Measurements from ENCODE around the gene TMEM37. TPM values are rescaled to one million over a fixed set of nuclear protein-coding genes. Genes with fewer than 3 reads are reported as not detected.
A peak's percentile ranks its signal among the peaks of the same experiment; 100 is the strongest.

The TMEM37 gene
- total and polyA plus RNA-seq, 2 of the 13 experiments (the other 11 are each of a cell fraction or from before 2014, with no cell fraction given): 37.7 to 115 TPM

DNA sequence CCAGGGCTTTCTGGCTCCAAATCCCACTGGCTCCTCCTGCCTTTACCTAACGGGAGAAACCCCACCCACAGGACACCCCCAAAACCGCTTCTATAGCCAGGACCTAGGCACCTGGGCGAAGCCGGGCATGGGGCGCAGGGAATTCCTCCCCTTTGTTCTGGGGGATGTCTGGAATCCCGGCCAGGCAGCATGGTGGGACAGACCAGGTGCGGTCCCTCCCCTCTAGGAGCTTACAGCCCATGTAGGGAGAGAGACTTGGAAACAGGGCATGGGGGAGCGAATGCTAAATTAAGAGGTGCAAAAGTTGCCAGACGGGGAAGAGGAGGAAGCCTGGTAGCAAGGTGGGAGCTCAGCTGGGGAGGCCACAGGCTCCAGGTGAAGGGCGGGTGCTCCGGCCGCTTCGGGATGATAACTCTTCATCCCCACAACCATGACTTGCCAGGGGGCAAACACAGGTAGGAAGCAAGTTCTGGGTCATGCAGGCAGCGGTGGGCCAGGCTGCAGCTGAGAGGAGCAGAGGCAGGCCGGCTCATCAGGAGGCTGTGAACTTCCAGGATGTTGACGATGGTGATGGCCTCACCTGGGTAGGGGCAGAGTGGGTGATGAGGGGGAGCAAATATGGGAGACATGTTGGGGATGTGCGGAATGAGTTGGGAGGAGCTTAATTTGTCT is 1.3 kb downstream of the TMEM37 start (continued):
- TF ChIP-seq, protein P1, sequence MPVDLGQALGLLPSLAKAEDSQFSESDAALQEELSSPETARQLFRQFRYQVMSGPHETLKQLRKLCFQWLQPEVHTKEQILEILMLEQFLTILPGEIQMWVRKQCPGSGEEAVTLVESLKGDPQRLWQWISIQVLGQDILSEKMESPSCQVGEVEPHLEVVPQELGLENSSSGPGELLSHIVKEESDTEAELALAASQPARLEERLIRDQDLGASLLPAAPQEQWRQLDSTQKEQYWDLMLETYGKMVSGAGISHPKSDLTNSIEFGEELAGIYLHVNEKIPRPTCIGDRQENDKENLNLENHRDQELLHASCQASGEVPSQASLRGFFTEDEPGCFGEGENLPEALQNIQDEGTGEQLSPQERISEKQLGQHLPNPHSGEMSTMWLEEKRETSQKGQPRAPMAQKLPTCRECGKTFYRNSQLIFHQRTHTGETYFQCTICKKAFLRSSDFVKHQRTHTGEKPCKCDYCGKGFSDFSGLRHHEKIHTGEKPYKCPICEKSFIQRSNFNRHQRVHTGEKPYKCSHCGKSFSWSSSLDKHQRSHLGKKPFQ (CRISPR knock-in tag; IDR thresholded peaks at IDR 0.05; ENCODE audit: insufficient replicate concordance): no peak
- TF ChIP-seq SALL1 (CRISPR knock-in tag; IDR thresholded peaks at IDR 0.05): peak; percentile 32; the same call in 1 of the 2 replicates
- TF ChIP-seq GATAD2A (CRISPR knock-in tag; IDR thresholded peaks at IDR 0.05): no peak
- no peak for TF ChIP-seq GZF1 (CRISPR knock-in tag; IDR thresholded peaks at IDR 0.05)
- TF ChIP-seq, protein P2, sequence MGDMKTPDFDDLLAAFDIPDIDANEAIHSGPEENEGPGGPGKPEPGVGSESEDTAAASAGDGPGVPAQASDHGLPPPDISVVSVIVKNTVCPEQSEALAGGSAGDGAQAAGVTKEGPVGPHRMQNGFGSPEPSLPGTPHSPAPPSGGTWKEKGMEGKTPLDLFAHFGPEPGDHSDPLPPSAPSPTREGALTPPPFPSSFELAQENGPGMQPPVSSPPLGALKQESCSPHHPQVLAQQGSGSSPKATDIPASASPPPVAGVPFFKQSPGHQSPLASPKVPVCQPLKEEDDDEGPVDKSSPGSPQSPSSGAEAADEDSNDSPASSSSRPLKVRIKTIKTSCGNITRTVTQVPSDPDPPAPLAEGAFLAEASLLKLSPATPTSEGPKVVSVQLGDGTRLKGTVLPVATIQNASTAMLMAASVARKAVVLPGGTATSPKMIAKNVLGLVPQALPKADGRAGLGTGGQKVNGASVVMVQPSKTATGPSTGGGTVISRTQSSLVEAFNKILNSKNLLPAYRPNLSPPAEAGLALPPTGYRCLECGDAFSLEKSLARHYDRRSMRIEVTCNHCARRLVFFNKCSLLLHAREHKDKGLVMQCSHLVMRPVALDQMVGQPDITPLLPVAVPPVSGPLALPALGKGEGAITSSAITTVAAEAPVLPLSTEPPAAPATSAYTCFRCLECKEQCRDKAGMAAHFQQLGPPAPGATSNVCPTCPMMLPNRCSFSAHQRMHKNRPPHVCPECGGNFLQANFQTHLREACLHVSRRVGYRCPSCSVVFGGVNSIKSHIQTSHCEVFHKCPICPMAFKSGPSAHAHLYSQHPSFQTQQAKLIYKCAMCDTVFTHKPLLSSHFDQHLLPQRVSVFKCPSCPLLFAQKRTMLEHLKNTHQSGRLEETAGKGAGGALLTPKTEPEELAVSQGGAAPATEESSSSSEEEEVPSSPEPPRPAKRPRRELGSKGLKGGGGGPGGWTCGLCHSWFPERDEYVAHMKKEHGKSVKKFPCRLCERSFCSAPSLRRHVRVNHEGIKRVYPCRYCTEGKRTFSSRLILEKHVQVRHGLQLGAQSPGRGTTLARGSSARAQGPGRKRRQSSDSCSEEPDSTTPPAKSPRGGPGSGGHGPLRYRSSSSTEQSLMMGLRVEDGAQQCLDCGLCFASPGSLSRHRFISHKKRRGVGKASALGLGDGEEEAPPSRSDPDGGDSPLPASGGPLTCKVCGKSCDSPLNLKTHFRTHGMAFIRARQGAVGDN (CRISPR knock-in tag; IDR thresholded peaks at IDR 0.05): peak; percentile 75
- TF ChIP-seq ZNF678 (CRISPR knock-in tag; IDR thresholded peaks at IDR 0.05): no peak
- TF ChIP-seq ZNF337 (CRISPR knock-in tag; IDR thresholded peaks at IDR 0.05; ENCODE audit: borderline replicate concordance, low read depth): no peak
- TF ChIP-seq RARA (CRISPR knock-in tag; IDR thresholded peaks at IDR 0.05): no peak
- TF ChIP-seq ASH2L (IDR thresholded peaks at IDR 0.05; ENCODE audit: insufficient read length, low read depth, low read length): no peak
- no peak for TF ChIP-seq RORA (CRISPR knock-in tag; IDR thresholded peaks at IDR 0.05)
- 0 out of 2 replicates have a peak, but pooled peaks have one; percentile 21 for TF ChIP-seq GPN1 (CRISPR knock-in tag; IDR thresholded peaks at IDR 0.05; ENCODE audit: borderline replicate concordance)
- TF ChIP-seq HOXA7 (CRISPR knock-in tag; IDR thresholded peaks at IDR 0.05): no peak
- TF ChIP-seq TMF1 (CRISPR knock-in tag; IDR thresholded peaks at IDR 0.05; ENCODE audit: low read depth): no peak
- TF ChIP-seq, protein P3, sequence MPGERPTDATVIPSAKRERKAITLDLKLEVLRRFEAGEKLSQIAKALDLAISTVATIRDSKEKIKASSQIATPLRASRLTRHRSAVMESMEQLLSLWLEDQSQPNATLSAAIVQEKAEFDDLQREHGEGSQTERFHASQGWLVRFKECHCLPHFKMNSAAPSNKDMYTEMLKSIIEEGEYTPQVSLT (CRISPR knock-in tag; IDR thresholded peaks at IDR 0.05; ENCODE audit: borderline replicate concordance, low read depth): no peak
- no peak for TF ChIP-seq ZNF567 (CRISPR knock-in tag; IDR thresholded peaks at IDR 0.05; ENCODE audit: borderline replicate concordance)
- TF ChIP-seq ZNF256 (CRISPR knock-in tag; conservative IDR thresholded peaks at IDR 0.05): no peak
- TF ChIP-seq SAP130 (CRISPR knock-in tag; IDR thresholded peaks at IDR 0.05; ENCODE audit: low read depth): peak; percentile 15; the same call in 1 of the 2 replicates
- TF ChIP-seq BHLHE40 (IDR thresholded peaks at IDR 0.05; ENCODE audit: low read length): no peak
- no peak for TF ChIP-seq TGIF2 (CRISPR knock-in tag; IDR thresholded peaks at IDR 0.05)
- TF ChIP-seq FOXP1 (IDR thresholded peaks at IDR 0.05): no peak
- no peak for TF ChIP-seq FOXP1 (CRISPR knock-in tag; IDR thresholded peaks at IDR 0.05)
- no peak for TF ChIP-seq GTF3A (CRISPR knock-in tag; conservative IDR thresholded peaks at IDR 0.05)
- TF ChIP-seq ZNF501 (CRISPR knock-in tag; IDR thresholded peaks at IDR 0.05): peak; percentile 77
- TF ChIP-seq ZMYM3 (CRISPR knock-in tag; IDR thresholded peaks at IDR 0.05): peak; percentile 6; the same call in 1 of the 2 replicates
- no peak for TF ChIP-seq FOXK1 (CRISPR knock-in tag; IDR thresholded peaks at IDR 0.05; ENCODE audit: borderline replicate concordance, low read depth)
- no peak for TF ChIP-seq PHF8 (CRISPR knock-in tag; IDR thresholded peaks at IDR 0.05)
- TF ChIP-seq SOX13 (IDR thresholded peaks at IDR 0.05): no peak
- no peak for TF ChIP-seq SOX13 (CRISPR knock-in tag; conservative IDR thresholded peaks at IDR 0.05 in 1 of 2, IDR thresholded peaks at IDR 0.05 in 1 of 2)

Measured in HepG2 (cell line).